GM18873 (cell line): ENCODE data around the gene SHPK.

ENCODE experiments used
- ATAC-seq: cut with Tn5 transposase; IDR thresholded peaks from one replicate; pipeline ENCODE4 v1.9.1; 2021; ENCODE audit warnings: mild to moderate bottlenecking, moderate library complexity, moderate number of reproducible peaks; ENCODE audit not compliant: unreplicated experiment, low FRiP score

The SHPK gene

GRCh38 chr17:3636154-3636907 is at the start of gene SHPK, which contains the start of gene CTNS:
SHPK (minus strand) TSS chr17:3636250; CDS start chr17:3636219, 31 bp downstream.
CTNS (plus strand) TSS chr17:3636760; CDS start chr17:3640207, 3,447 bp downstream.
- ATAC-seq = peak; percentile 88

- no peak for ATAC-seq
Observed at GRCh38 chr17:3685174-3685573, 49.1 kb upstream of the SHPK start.

GRCh38 chr17:3683054-3683511 is 47.0 kb upstream of the SHPK start:
- ATAC-seq = no peak

- ATAC-seq = no peak
Observed at GRCh38 chr17:3682033-3682432, 46.0 kb upstream of the SHPK start.

GRCh38 chr17:3681565-3681964 is 45.5 kb upstream of the SHPK start:
- no peak for ATAC-seq

- ATAC-seq = no peak
Observed at GRCh38 chr17:3681057-3681456, 45.0 kb upstream of the SHPK start.

GRCh38 chr17:3679531-3680126 is 43.6 kb upstream of the SHPK start:
- no peak for ATAC-seq

- ATAC-seq = no peak
Observed at GRCh38 chr17:3678821-3679530, 42.9 kb upstream of the SHPK start.

GRCh38 chr17:3678095-3678820 is 42.2 kb upstream of the SHPK start:
- no peak for ATAC-seq

- no peak for ATAC-seq
Observed at GRCh38 chr17:3675886-3676285, 39.8 kb upstream of the SHPK start.

GRCh38 chr17:3672571-3672970 is 36.5 kb upstream of the SHPK start:
- ATAC-seq = no peak

GRCh38 chr17:3669548-3669947 is 33.5 kb upstream of the SHPK start:
- no peak for ATAC-seq

- ATAC-seq = no peak
Observed at GRCh38 chr17:3669085-3669347, 33.0 kb upstream of the SHPK start.

GRCh38 chr17:3668279-3669084 is 32.4 kb upstream of the SHPK start, which contains the start of the genes EMC6 and TAX1BP3:
EMC6 (plus strand) TSS chr17:3668812; CDS start chr17:3669147, 335 bp downstream.
TAX1BP3 (minus strand) TSS chr17:3668578; CDS start chr17:3668526, 52 bp downstream.
- ATAC-seq = peak; percentile 74

- ATAC-seq = peak; percentile 6
Observed at GRCh38 chr17:3667366-3668278, 31.6 kb upstream of the SHPK start.

- ATAC-seq = no peak
Observed at GRCh38 chr17:3666516-3666915, 30.5 kb upstream of the SHPK start.

- no peak for ATAC-seq
Observed at GRCh38 chr17:3665834-3666233, 29.8 kb upstream of the SHPK start.

GRCh38 chr17:3663102-3664011 is 27.3 kb upstream of the SHPK start:
- ATAC-seq = no peak
